ENCODE results near the gene ATP6V0E1. TPM values are rescaled to one million over a fixed set of nuclear protein-coding genes. Genes with fewer than 3 reads are reported as not detected.

The ATP6V0E1 gene
- total RNA-seq, 3 donors from 2014 or later = 173 to 219 (median 185) TPM

- DNase-seq (ENCODE audit: low spot score in 2 of 2) = no peak
- Histone ChIP-seq H3K36me3 (no peaks in the 10 kb centered on the region), H3K27ac (no peak overlapping the region), H3K9me3 (no peaks in the 10 kb centered on the region), H3K4me1 (peaks cover 0 to 10% of the 10 kb centered on the region in 2 donors), H3K4me3 (no peak overlapping the region), H3K27me3 (no peaks in the 10 kb centered on the region)
- TF ChIP-seq POLR2A (IDR thresholded peaks at IDR 0.05) = no peak
- no peak for TF ChIP-seq POLR2AphosphoS5 (IDR thresholded peaks at IDR 0.05)
- TF ChIP-seq, protein P1, sequence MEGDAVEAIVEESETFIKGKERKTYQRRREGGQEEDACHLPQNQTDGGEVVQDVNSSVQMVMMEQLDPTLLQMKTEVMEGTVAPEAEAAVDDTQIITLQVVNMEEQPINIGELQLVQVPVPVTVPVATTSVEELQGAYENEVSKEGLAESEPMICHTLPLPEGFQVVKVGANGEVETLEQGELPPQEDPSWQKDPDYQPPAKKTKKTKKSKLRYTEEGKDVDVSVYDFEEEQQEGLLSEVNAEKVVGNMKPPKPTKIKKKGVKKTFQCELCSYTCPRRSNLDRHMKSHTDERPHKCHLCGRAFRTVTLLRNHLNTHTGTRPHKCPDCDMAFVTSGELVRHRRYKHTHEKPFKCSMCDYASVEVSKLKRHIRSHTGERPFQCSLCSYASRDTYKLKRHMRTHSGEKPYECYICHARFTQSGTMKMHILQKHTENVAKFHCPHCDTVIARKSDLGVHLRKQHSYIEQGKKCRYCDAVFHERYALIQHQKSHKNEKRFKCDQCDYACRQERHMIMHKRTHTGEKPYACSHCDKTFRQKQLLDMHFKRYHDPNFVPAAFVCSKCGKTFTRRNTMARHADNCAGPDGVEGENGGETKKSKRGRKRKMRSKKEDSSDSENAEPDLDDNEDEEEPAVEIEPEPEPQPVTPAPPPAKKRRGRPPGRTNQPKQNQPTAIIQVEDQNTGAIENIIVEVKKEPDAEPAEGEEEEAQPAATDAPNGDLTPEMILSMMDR (IDR thresholded peaks at IDR 0.05) = no peak
- intact Hi-C loops (cut with DNase I; ENCODE audit: low total_unique reads) = no loop called here
Measured at GRCh38 chr5:173033923-173034322, 50.4 kb downstream of the ATP6V0E1 start.

DNA sequence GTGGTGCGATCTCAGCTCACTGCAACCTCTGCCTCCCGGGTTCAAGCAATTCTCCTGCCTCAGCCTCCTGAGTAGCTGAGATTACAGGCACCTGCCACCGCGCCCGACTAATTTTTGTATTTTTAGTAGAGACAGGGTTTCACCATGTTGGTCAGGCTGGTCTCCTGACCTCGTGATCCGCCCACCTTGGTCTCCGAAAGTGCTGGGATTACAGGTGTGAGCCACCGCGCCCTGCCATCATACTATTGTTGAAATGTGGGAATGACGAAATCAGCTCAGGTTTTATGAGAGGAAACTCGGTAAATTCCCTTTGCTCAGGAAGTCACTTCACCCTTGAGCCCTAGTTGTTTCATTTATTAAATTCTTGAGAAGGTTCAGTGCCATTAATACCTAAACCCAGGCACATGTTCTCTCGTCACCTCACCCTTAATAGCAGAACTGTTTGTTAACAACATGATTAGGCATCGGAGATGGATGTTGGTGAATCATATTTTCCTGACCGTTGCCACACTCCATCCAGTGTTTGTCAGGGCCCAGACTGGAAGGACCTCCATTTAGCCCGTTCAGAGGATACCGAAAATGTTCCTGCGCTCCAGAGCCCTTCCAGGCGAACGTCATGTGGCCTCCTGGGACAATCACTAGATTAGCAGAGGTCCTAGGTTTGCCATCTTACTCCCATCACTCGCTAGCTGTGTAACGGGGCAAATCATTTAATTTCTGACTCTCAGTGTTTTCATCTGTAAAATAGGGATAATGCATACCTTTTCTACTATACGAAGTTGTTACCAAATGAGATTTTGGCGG, 52.5 kb downstream of the ATP6V0E1 start:
- Histone ChIP-seq H3K9me3 (no peaks in the 10 kb centered on the region), H3K4me1 (peaks cover 0 to 8% of the 10 kb centered on the region in 2 donors)
- TF ChIP-seq, protein P1 (IDR thresholded peaks at IDR 0.05) = no peak
- TF ChIP-seq POLR2AphosphoS5 (IDR thresholded peaks at IDR 0.05) (no peak), POLR2A (IDR thresholded peaks at IDR 0.05) (no peak)

GRCh38 chr5:173039188-173039587, 55.6 kb downstream of the ATP6V0E1 start:
- no peak for DNase-seq (ENCODE audit: low spot score in 2 of 2)
- H3K27ac ChIP-seq = no peak overlapping the region
- H3K4me1 ChIP-seq = peaks cover 0 to 8% of the 10 kb centered on the region in 2 donors
- no peaks in the 10 kb centered on the region for H3K36me3 ChIP-seq
- no peaks in the 10 kb centered on the region for H3K27me3 ChIP-seq
- H3K4me3 ChIP-seq = no peak overlapping the region
- TF ChIP-seq, protein P1 (IDR thresholded peaks at IDR 0.05) = no peak
- TF ChIP-seq POLR2AphosphoS5 (IDR thresholded peaks at IDR 0.05) (no peak), POLR2A (IDR thresholded peaks at IDR 0.05) (no peak)
- H3K9me3 ChIP-seq = no peaks in the 10 kb centered on the region
- intact Hi-C loops (cut with DNase I; ENCODE audit: low total_unique reads) = no loop called here

More for the DNA sequence above, 52.5 kb downstream of the ATP6V0E1 start:
- no peak overlapping the region for H3K4me3 ChIP-seq
- intact Hi-C loops (cut with DNase I; ENCODE audit: low total_unique reads) = no loop called here
- H3K36me3 ChIP-seq = no peaks in the 10 kb centered on the region
- no peaks in the 10 kb centered on the region for H3K27me3 ChIP-seq
- DNase-seq (ENCODE audit: low spot score in 2 of 2) = no peak
- peak overlapping the region; percentile 67 to 70 for H3K27ac ChIP-seq

GRCh38 chr5:173039964-173040363, 56.4 kb downstream of the ATP6V0E1 start:
- intact Hi-C loops (cut with DNase I; ENCODE audit: low total_unique reads) = no loop called here

GRCh38 chr5:173041881-173042762, 58.6 kb downstream of the ATP6V0E1 start:
- intact Hi-C loops (cut with DNase I; ENCODE audit: low total_unique reads) = no loop called here
- no peaks in the 10 kb centered on the region for H3K36me3 ChIP-seq
- no peaks in the 10 kb centered on the region for H3K9me3 ChIP-seq
- H3K4me3 ChIP-seq = no peak overlapping the region
- TF ChIP-seq POLR2AphosphoS5 (IDR thresholded peaks at IDR 0.05) (no peak), POLR2A (IDR thresholded peaks at IDR 0.05) (no peak)
- TF ChIP-seq, protein P1 (IDR thresholded peaks at IDR 0.05) = no peak
- DNase-seq (ENCODE audit: low spot score in 2 of 2) = no peak
- H3K4me1 ChIP-seq = no peaks in the 10 kb centered on the region
- H3K27me3 ChIP-seq = no peaks in the 10 kb centered on the region
- H3K27ac ChIP-seq = no peak overlapping the region

More at GRCh38 chr5:173039964-173040363, 56.4 kb downstream of the ATP6V0E1 start:
- no peak for DNase-seq (ENCODE audit: low spot score in 2 of 2)
- Histone ChIP-seq H3K4me3 (no peak overlapping the region), H3K27ac (no peak overlapping the region), H3K4me1 (peaks cover 0 to 8% of the 10 kb centered on the region in 2 donors), H3K9me3 (no peaks in the 10 kb centered on the region), H3K27me3 (no peaks in the 10 kb centered on the region), H3K36me3 (no peaks in the 10 kb centered on the region)
- TF ChIP-seq POLR2AphosphoS5 (IDR thresholded peaks at IDR 0.05) = no peak
- no peak for TF ChIP-seq POLR2A (IDR thresholded peaks at IDR 0.05)

Measured in breast epithelium (tissue), 4 donors.